Loucy (cell line): ENCODE results near the gene ZDHHC12.

Experiments used
- H2AFZ ChIP-seq: fragments of 200-600 bp; sonication (generic); 2 replicates; pipeline ENCODE4 v1.6.0; 2016; ENCODE audit warnings: antibody characterized with exemption, mild to moderate bottlenecking, low read length, moderate library complexity
- H3F3A ChIP-seq: fragments of 200-600 bp; 2 replicates; pipeline ENCODE4 v1.6.0; 2016; ENCODE audit warnings: antibody characterized with exemption, low read depth, mild to moderate bottlenecking
- H3K27me3 ChIP-seq: fragments of 200-600 bp; sonication (generic); 2 replicates; pipeline ENCODE4 v1.6.1; 2014; ENCODE audit warnings: low read length, mild to moderate bottlenecking; ENCODE audit not compliant: insufficient read depth, poor library complexity, severe bottlenecking
- H3K36me3 ChIP-seq: fragments of 200-600 bp; sonication (generic); 2 replicates; pipeline ENCODE4 v1.6.1; 2016; ENCODE audit warnings: low read length; ENCODE audit not compliant: insufficient read depth
- H3K4me1 ChIP-seq: fragments of 200-600 bp; sonication (generic); 2 replicates; pipeline ENCODE4 v1.5.1; 2014; ENCODE audit warnings: low read length, mild to moderate bottlenecking; ENCODE audit not compliant: insufficient read depth, poor library complexity, severe bottlenecking
- H3K4me2 ChIP-seq: fragments of 200-600 bp; sonication (generic); 2 replicates; pipeline ENCODE4 v1.6.0; 2014; ENCODE audit warnings: antibody characterized with exemption, low read length, low read depth, mild to moderate bottlenecking; ENCODE audit not compliant: poor library complexity, severe bottlenecking
- H3K4me3 ChIP-seq: fragments of 200-600 bp; sonication (generic); 2 replicates; pipeline ENCODE4 v1.5.1; 2014; ENCODE audit warnings: low read length, mild to moderate bottlenecking, mixed read lengths; ENCODE audit not compliant: poor library complexity, severe bottlenecking
- H3K79me2 ChIP-seq: fragments of 200-600 bp; sonication (generic); 2 replicates; pipeline ENCODE4 v1.6.1; 2014; ENCODE audit warnings: low read length; ENCODE audit not compliant: insufficient read depth
- H3K9ac ChIP-seq: fragments of 200-600 bp; sonication (generic); 2 replicates; pipeline ENCODE4 v1.6.0; 2014; ENCODE audit warnings: mild to moderate bottlenecking, low read depth, low read length, moderate library complexity; ENCODE audit not compliant: poor library complexity, severe bottlenecking
- H3K9me2 ChIP-seq: fragments of 200-600 bp; sonication (generic); replicated peaks from 2 replicates; pipeline ENCODE4 v1.6.1; 2016; ENCODE audit warnings: low read depth, low read length, mixed read lengths
- H3K9me3 ChIP-seq: fragments of 200-600 bp; sonication (generic); 2 replicates; pipeline ENCODE4 v1.6.1; 2014; ENCODE audit warnings: mild to moderate bottlenecking, antibody characterized with exemption, low read length, low read depth; ENCODE audit not compliant: insufficient read depth
- H4K20me1 ChIP-seq: fragments of 200-600 bp; sonication (generic); 2 replicates; pipeline ENCODE4 v1.6.0; 2014; ENCODE audit warnings: antibody characterized with exemption, low read length, mild to moderate bottlenecking; ENCODE audit not compliant: insufficient read depth, poor library complexity, severe bottlenecking
- CTCF ChIP-seq: fragments of 200-600 bp; sonication (generic); conservative IDR thresholded peaks from 2 replicates; pipeline ENCODE4 v1.5.1; 2014; ENCODE audit warnings: mild to moderate bottlenecking, antibody characterized with exemption, low read length
- EZH2phosphoT487 ChIP-seq: fragments of 200-600 bp; IDR thresholded peaks from 2 replicates; pipeline ENCODE4 v1.6.1; 2018; ENCODE audit warnings: antibody characterized with exemption, mild to moderate bottlenecking, moderate library complexity, borderline replicate concordance

Gene ZDHHC12

GRCh38 chr9:128765499-128765898, 41.6 kb upstream of the ZDHHC12 start:
- H3K4me1 ChIP-seq = peaks cover 2% of the 10 kb centered on the region
- TF ChIP-seq EZH2phosphoT487 (no peak), CTCF (no peak)
- no peaks in the 10 kb centered on the region for H4K20me1 ChIP-seq
- no peak overlapping the region for H3K9ac ChIP-seq
- no peaks in the 10 kb centered on the region for H3K9me3 ChIP-seq
- 0 out of 2 replicates have a peak, but pooled peaks cover 6% of the 10 kb centered on the region for H3K79me2 ChIP-seq
- no peaks in the 10 kb centered on the region for H3F3A ChIP-seq
- no peaks in the 10 kb centered on the region for H3K36me3 ChIP-seq
- H2AFZ ChIP-seq = no peak overlapping the region
- no peaks in the 10 kb centered on the region for H3K27me3 ChIP-seq
- H3K4me3 ChIP-seq = no peak overlapping the region
- H3K4me2 ChIP-seq = no peak overlapping the region
- no peaks in the 10 kb centered on the region for H3K9me2 ChIP-seq

- Histone ChIP-seq H3K9me2 (no peaks in the 10 kb centered on the region), H3K79me2 (no peaks in the 10 kb centered on the region), H3K4me3 (no peak overlapping the region), H3K9me3 (no peaks in the 10 kb centered on the region), H3K36me3 (no peaks in the 10 kb centered on the region), H2AFZ (no peak overlapping the region), H3K27me3 (no peaks in the 10 kb centered on the region), H3K9ac (no peak overlapping the region), H3F3A (no peaks in the 10 kb centered on the region), H4K20me1 (no peaks in the 10 kb centered on the region), H3K4me2 (no peak overlapping the region), H3K4me1 (no peaks in the 10 kb centered on the region)
- 0 out of 2 replicates have a peak, but pooled peaks have one; percentile 18 for TF ChIP-seq CTCF
- TF ChIP-seq EZH2phosphoT487 = no peak
Measured at GRCh38 chr9:128764361-128764760, 40.4 kb upstream of the ZDHHC12 start.

GRCh38 chr9:128762671-128763449, 38.9 kb upstream of the ZDHHC12 start:
- TF ChIP-seq EZH2phosphoT487 (no peak), CTCF (no peak)
- H3K9ac ChIP-seq = no peak overlapping the region
- H3K4me2 ChIP-seq = no peak overlapping the region
- H3K9me2 ChIP-seq = no peaks in the 10 kb centered on the region
- no peak overlapping the region for H2AFZ ChIP-seq
- H4K20me1 ChIP-seq = no peaks in the 10 kb centered on the region
- H3K79me2 ChIP-seq = no peaks in the 10 kb centered on the region
- H3K4me1 ChIP-seq = no peaks in the 10 kb centered on the region
- no peaks in the 10 kb centered on the region for H3K27me3 ChIP-seq
- H3K9me3 ChIP-seq = no peaks in the 10 kb centered on the region
- H3K4me3 ChIP-seq = no peak overlapping the region
- no peaks in the 10 kb centered on the region for H3F3A ChIP-seq
- no peaks in the 10 kb centered on the region for H3K36me3 ChIP-seq
